H1 (cell line): Measurements from ENCODE around the gene MOB1B. TPM values are rescaled to one million over a fixed set of nuclear protein-coding genes. Genes with fewer than 3 reads are reported as not detected.

Source experiments
- CTCF ChIA-PET: fragments of 300-600 bp; sonication (Branson Sonifier 250); formaldehyde crosslinking; loops from one replicate; lab custom pipeline; 2021; ENCODE audit not compliant: partially characterized antibody; lab: Charles Lee
- POLR2A ChIA-PET: fragments of 300-600 bp; sonication (Branson Sonifier 250); formaldehyde crosslinking; loops from one replicate; lab custom pipeline; 2021; ENCODE audit warnings: inconsistent platforms; ENCODE audit not compliant: partially characterized antibody; lab: Charles Lee
- DNase-seq, 2 experiments: peaks; one replicate each; pipeline versions ENCODE4 v3.0.0 to v3.0.0-alpha.2; 2010 to 2022; ENCODE audit warnings: low spot score in 2 of 2, low read depth in 1 of 2, mixed read lengths in 1 of 2
- FAIRE-seq: peaks from 2 replicates; lab custom pipeline; 2011; peaks lifted over from hg19 to GRCh38; lab: Jason Lieb, UNC
- H2AFZ ChIP-seq: 2 replicates; pipeline ENCODE4 v1.8.1; 2012; ENCODE audit warnings: low read length, inconsistent platforms
- H2AK5ac ChIP-seq: 2 replicates; pipeline ENCODE4 v1.6.1; 2013; ENCODE audit warnings: low read depth, low read length
- H2BK120ac ChIP-seq: replicated peaks from 2 replicates; pipeline ENCODE3; 2013; ENCODE audit warnings: low read depth, low read length, inconsistent platforms
- H2BK12ac ChIP-seq: 2 replicates; pipeline ENCODE4 v1.6.1; 2013; ENCODE audit warnings: low read depth, low read length
- H2BK15ac ChIP-seq: 2 replicates; pipeline ENCODE4 v1.6.1; 2013; ENCODE audit warnings: low read length
- H2BK20ac ChIP-seq: 2 replicates; pipeline ENCODE4 v1.6.1; 2013; ENCODE audit warnings: low read length
- H2BK5ac ChIP-seq: 2 replicates; pipeline ENCODE4 v1.6.1; 2013; ENCODE audit warnings: low read depth, low read length
- H3K14ac ChIP-seq: 2 replicates; pipeline ENCODE4 v1.6.1; 2013; ENCODE audit warnings: inconsistent platforms; ENCODE audit not compliant: insufficient read length
- H3K18ac ChIP-seq: 2 replicates; pipeline ENCODE4 v1.6.1; 2013; ENCODE audit warnings: low read length; ENCODE audit errors: extremely low read depth
- H3K23ac ChIP-seq: 2 replicates; pipeline ENCODE4 v1.6.1; 2013; ENCODE audit warnings: inconsistent platforms; ENCODE audit not compliant: insufficient read length
- H3K23me2 ChIP-seq: 2 replicates; pipeline ENCODE4 v1.6.1; 2013; ENCODE audit warnings: low read depth, low read length
- H3K27ac ChIP-seq: 2 replicates; pipeline ENCODE4 v1.6.1; 2011; ENCODE audit warnings: low read depth, low read length, inconsistent platforms
- H3K27me3 ChIP-seq, 4 experiments: replicated peaks in 1 of 4; 1 replicate in 1 of 4; 2 replicates in 3 of 4; pipeline versions ENCODE4 v1.6.1 to v1.8.1; 2011 to 2013; ENCODE audit warnings: low read length in 3 of 4, mild to moderate bottlenecking in 3 of 4, inconsistent platforms in 2 of 4, mixed read lengths in 2 of 4, moderate library complexity in 1 of 4; ENCODE audit not compliant: control insufficient read depth in 3 of 4, insufficient read depth in 3 of 4; ENCODE audit errors: extremely low read depth in 1 of 4
- H3K36me3 ChIP-seq, 4 experiments: 2 replicates each; pipeline versions ENCODE4 v1.6.1 to v1.8.1; 2011 to 2013; ENCODE audit warnings: mild to moderate bottlenecking in 4 of 4, low read length in 3 of 4, moderate library complexity in 2 of 4, control low read depth in 1 of 4, inconsistent platforms in 1 of 4; ENCODE audit not compliant: insufficient read depth in 4 of 4, control insufficient read depth in 2 of 4
- H3K4ac ChIP-seq: replicated peaks from 2 replicates; pipeline ENCODE3; 2013; ENCODE audit warnings: low read length, low read depth, mixed read lengths, inconsistent platforms; ENCODE audit not compliant: insufficient read length
- H3K4me1 ChIP-seq, 4 experiments: replicated peaks in 1 of 4; 1 replicate in 1 of 4; 2 replicates in 3 of 4; pipeline versions ENCODE4 v1.6.1 to v1.8.1; 2011 to 2013; ENCODE audit warnings: low read length in 3 of 4, inconsistent platforms in 2 of 4, mixed read lengths in 1 of 4; ENCODE audit not compliant: insufficient read depth in 4 of 4, control insufficient read depth in 3 of 4
- H3K4me2 ChIP-seq, 2 experiments: 2 replicates each; pipeline versions ENCODE4 v1.6.1 to v1.8.1; 2011 to 2013; ENCODE audit warnings: low read depth in 2 of 2, low read length in 2 of 2, control low read depth in 1 of 2, inconsistent platforms in 1 of 2, mild to moderate bottlenecking in 1 of 2; ENCODE audit not compliant: insufficient read depth in 1 of 2
- H3K4me3 ChIP-seq, 4 experiments: fragments of 200-600, 300-600 bp in 1 of 4; sonication (generic), shearing (Covaris generic), sonication (Bioruptor Twin) in 1 of 4; 2 replicates each; pipeline versions ENCODE4 v1.5.1 to v1.8.1; 2011 to 2016; ENCODE audit warnings: low read length in 4 of 4, low read depth in 3 of 4, control low read depth in 2 of 4, inconsistent platforms in 2 of 4, mild to moderate bottlenecking in 2 of 4, mixed read lengths in 1 of 4, moderate library complexity in 1 of 4; ENCODE audit not compliant: insufficient read depth in 2 of 4; ENCODE audit errors: extremely low read depth in 1 of 4
- H3K56ac ChIP-seq: replicated peaks from 2 replicates; pipeline ENCODE3; 2013; ENCODE audit warnings: low read depth, mild to moderate bottlenecking, mixed read lengths, low read length, inconsistent platforms; ENCODE audit not compliant: insufficient read length
- H3K79me1 ChIP-seq: 2 replicates; pipeline ENCODE4 v1.6.1; 2013; ENCODE audit warnings: low read depth, low read length, control low read depth
- H3K79me2 ChIP-seq, 2 experiments: 2 replicates each; pipeline versions ENCODE4 v1.6.1 to v1.8.1; 2012 to 2013; ENCODE audit warnings: low read length in 2 of 2, mild to moderate bottlenecking in 2 of 2, inconsistent platforms in 1 of 2; ENCODE audit not compliant: insufficient read depth in 2 of 2, control insufficient read depth in 1 of 2
- H3K9ac ChIP-seq, 4 experiments: replicated peaks in 1 of 4; 1 replicate in 1 of 4; 2 replicates in 3 of 4; pipeline versions ENCODE4 v1.6.1 to v1.8.1; 2011 to 2013; ENCODE audit warnings: low read depth in 3 of 4, low read length in 3 of 4, control low read depth in 2 of 4, mild to moderate bottlenecking in 2 of 4, moderate library complexity in 2 of 4, inconsistent platforms in 1 of 4; ENCODE audit errors: extremely low read depth in 1 of 4
- H3K9me3 ChIP-seq, 2 experiments: 2 replicates each; pipeline versions ENCODE4 v1.6.1 to v1.8.1; 2012 to 2013; ENCODE audit warnings: mild to moderate bottlenecking in 2 of 2, moderate library complexity in 2 of 2, control low read depth in 1 of 2, inconsistent platforms in 1 of 2, low read depth in 1 of 2, low read length in 1 of 2, mixed read lengths in 1 of 2; ENCODE audit not compliant: insufficient read depth in 2 of 2
- H4K20me1 ChIP-seq, 2 experiments: replicated peaks in 1 of 2; 2 replicates each; pipeline versions ENCODE3 to v1.8.1; 2011 to 2013; ENCODE audit warnings: inconsistent platforms in 2 of 2, low read length in 2 of 2, mild to moderate bottlenecking in 1 of 2; ENCODE audit not compliant: insufficient read depth in 2 of 2, control insufficient read depth in 1 of 2
- H4K5ac ChIP-seq: 2 replicates; pipeline ENCODE4 v1.6.1; 2013; ENCODE audit warnings: low read length, low read depth, mixed read lengths, inconsistent platforms; ENCODE audit not compliant: insufficient read length
- H4K8ac ChIP-seq: 2 replicates; pipeline ENCODE4 v1.8.0; 2013; ENCODE audit warnings: mild to moderate bottlenecking, moderate library complexity, low read length, inconsistent platforms; ENCODE audit not compliant: insufficient read depth; ENCODE audit errors: extremely low read depth
- H4K91ac ChIP-seq: replicated peaks from 2 replicates; pipeline ENCODE3; 2013; ENCODE audit warnings: low read length, mixed read lengths, inconsistent platforms; ENCODE audit not compliant: insufficient read length
- BRCA1 ChIP-seq: IDR thresholded peaks from 2 replicates; pipeline ENCODE4 v1.6.1; 2012; ENCODE audit warnings: low read depth, low read length, improper control_type of control experiment
- CBX8 ChIP-seq: fragments of 300-800, 300-1000 bp; sonication (generic); IDR thresholded peaks from 2 replicates; pipeline ENCODE4 v1.7.1; 2016; ENCODE audit warnings: low read depth, low read length, borderline replicate concordance
- CTCF ChIP-seq, 3 experiments: IDR thresholded peaks; 1 replicate in 2 of 3; 2 replicates in 1 of 3; pipeline versions ENCODE4 v1.5.1 to v1.6.1; 2011; ENCODE audit warnings: low read length in 3 of 3, mild to moderate bottlenecking in 3 of 3, inconsistent platforms in 2 of 3, low read depth in 1 of 3, moderate library complexity in 1 of 3; ENCODE audit not compliant: insufficient read depth in 1 of 3; ENCODE audit errors: control extremely low read depth in 1 of 3
- EGR1 ChIP-seq: IDR thresholded peaks from 2 replicates; pipeline ENCODE4 v1.6.1; 2011; ENCODE audit warnings: low read depth, low read length, borderline replicate concordance
- RBBP5 ChIP-seq: IDR thresholded peaks from 2 replicates; pipeline ENCODE4 v1.7.1; 2012; ENCODE audit warnings: low read depth, mild to moderate bottlenecking, inconsistent platforms, low read length, moderate library complexity, borderline replicate concordance
- TAF1 ChIP-seq: IDR thresholded peaks from 2 replicates; pipeline ENCODE4 v1.6.1; 2011; ENCODE audit warnings: mild to moderate bottlenecking, low read depth, low read length
- WGBS, 2 experiments: shearing (Covaris generic) in 1 of 2; methylation state at CpG; one replicate each; pipeline versions ENCODE4 v1.1.6 to v1.1.7; 2013 to 2015; ENCODE audit warnings: low lambda C conversion rate in 2 of 2, mixed read lengths in 2 of 2, inconsistent platforms in 1 of 2, low coverage in 1 of 2, missing lambda C conversion rate in 1 of 2; ENCODE audit not compliant: insufficient replicate concordance in 2 of 2, insufficient coverage in 1 of 2, insufficient read length in 1 of 2; ENCODE audit errors: extremely low coverage in 1 of 2, missing lambda C conversion rate in 1 of 2; 5-methylcytosine and 5-hydroxymethylcytosine counted together
- long read RNA-seq, 2 experiments: library from RNA in 1 of 2; library from capped mRNA in 1 of 2; stranded (forward); transcript quantifications; one replicate each; pipeline ENCODE4 v2.0.0, GENCODE V29; 2021; ENCODE audit warnings: inconsistent platforms in 1 of 2
- polyA minus RNA-seq, 3 experiments: library from RNA; depleted of rRNA, polyadenylated mRNA; stranded (reverse); fragments of >200 nt; gene quantifications; 1 replicate in 2 of 3; 2 replicates in 1 of 3; pipeline ENCODE4 v1.2.3, GENCODE V29; 2011
- polyA plus RNA-seq, 7 experiments: library from polyadenylated mRNA; depleted of rRNA in 3 of 7; stranded (reverse) in 5 of 7; unstranded in 2 of 7; fragments of >200 nt in 5 of 7; fragments of 200-250 nt in 2 of 7; gene quantifications; 1 replicate in 5 of 7; 2 replicates in 1 of 7; 4 replicates in 1 of 7; pipeline versions ENCODE4 v1.2.1 to v1.2.3, GENCODE V29; 2011 to 2013; ENCODE audit warnings: missing spikeins in 2 of 7, mixed read lengths in 2 of 7
- total RNA-seq: library from RNA; stranded (reverse); fragmentation: NEBNext Ultra II Directional; extraction: Animal tissue kit (Norgen Biotek cat#: 25700); gene quantifications from 2 replicates; pipeline ENCODE4 v1.2.1, GENCODE V29; 2021

Gene MOB1B
- total RNA-seq: 31.1 and 33.5 TPM in 2 replicates
- polyA plus RNA-seq (2011; rRNA removed): 3.8 TPM in 2 replicates
- polyA plus RNA-seq (2011; cell fraction: cytosol; rRNA removed): 5.4 TPM
- polyA plus RNA-seq (2011; cell fraction: nucleus; rRNA removed): 4.7 TPM
- 3.6 to 10.1 TPM (median 7.9 TPM) in 4 replicates for polyA plus RNA-seq (2012, experiment 1 of 2)
- 0.80 TPM for polyA plus RNA-seq (2012, experiment 2 of 2)
- 11.8 TPM for polyA plus RNA-seq (2013, experiment 1 of 2)
- polyA plus RNA-seq (2013, experiment 2 of 2): 11.7 TPM
- polyA minus RNA-seq (2011; rRNA and poly(A)+ RNA removed): 26.2 and 41.0 TPM in 2 replicates
- 36.5 TPM for polyA minus RNA-seq (2011; cell fraction: cytosol; rRNA and poly(A)+ RNA removed)
- polyA minus RNA-seq (2011; cell fraction: nucleus; rRNA and poly(A)+ RNA removed): 21.6 TPM
- long read RNA-seq, experiment 1, partial matches to known transcripts: 0 of 14 reads
- long read RNA-seq, experiment 1, other reads (novel, unspliced or antisense): 14 of 14 reads
- long read RNA-seq, experiment 2, full-length matches to known transcripts: 1 of 1 reads
- long read RNA-seq, experiment 2, partial matches to known transcripts: 0 of 1 reads
- long read RNA-seq, experiment 2, other reads (novel, unspliced or antisense): 0 of 1 reads

- Histone ChIP-seq H2BK12ac (no peak within 1 kb of the TSS), H3K4me3 (peak within 1 kb of the TSS; percentile 83 to 94 (median 93)), H2BK5ac (peak within 1 kb of the TSS; percentile 85), H3K23ac (no peak within 1 kb of the TSS), H2BK20ac (no peak within 1 kb of the TSS), H4K5ac (peak within 1 kb of the TSS; percentile 96), H3K9me3 (no peaks in the 10 kb centered on the region), H3K18ac (peak within 1 kb of the TSS; percentile 94), H3K4me1 (peaks cover 0 to 7% (median 2%) of the 10 kb centered on the region in 4 experiments; a peak in 3 of 7 replicates), H3K27me3 (no peaks in the 10 kb centered on the region; a peak in 1 of 7 replicates), H3K27ac (peak within 1 kb of the TSS; percentile 80; the same call in 1 of the 2 replicates), H2BK15ac (no peak within 1 kb of the TSS), H3K23me2 (peaks cover 5% of the 10 kb centered on the region), H2AFZ (peak within 1 kb of the TSS; percentile 93), H3K9ac (peak within 1 kb of the TSS; percentile 69 to 94 (median 82)), H3K36me3 (peaks cover 0 to 12% (median 9%) of the 10 kb centered on the region in 4 experiments; a peak in 5 of 8 replicates), H4K91ac (no peak within 1 kb of the TSS), H3K79me1 (peaks cover 4% of the 10 kb centered on the region; the same call in 1 of the 2 replicates), H4K20me1 (peaks cover 1 to 2% of the 10 kb centered on the region in 2 experiments), H3K4ac (no peak within 1 kb of the TSS), H3K14ac (no peak within 1 kb of the TSS), H3K79me2 (peaks cover 6 to 44% of the 10 kb centered on the region in 2 experiments; a peak in 3 of 4 replicates), H2AK5ac (no peak within 1 kb of the TSS), H2BK120ac (peak within 1 kb of the TSS; percentile 55), H3K4me2 (peak within 1 kb of the TSS; percentile 84 to 99), H4K8ac (peak within 1 kb of the TSS; percentile 96), H3K56ac (peak within 1 kb of the TSS; percentile 64)
- FAIRE-seq: no peak
- peak; percentile 88 to 91 for DNase-seq
- ChIA-PET POLR2A (interaction anchor here (0.5 to 1.7 kb wide), 11 partner anchors 10 to 372 kb away, joined by 3 to 11 read pairs (median 4); partner anchors contain the start of genes DCK and GRSF1), CTCF (interaction anchor here (0.7 to 1.6 kb wide), 13 partner anchors 11 to 250 kb away, joined by 3 to 5 read pairs (median 3); no protein-coding TSS in a partner anchor)
- 3% methylated on average over 22 of the region's 47 CpGs; no CpG with 5 or more reads in 1 of the 2 experiments for WGBS, 2 experiments
- TF ChIP-seq RBBP5 (0 out of 2 replicates have a peak, but pooled peaks have one; percentile 69), BRCA1 (peak; percentile 75), CTCF (IDR thresholded peaks at IDR 0.05; ENCODE audit: control extremely low read depth in 1 of 3, insufficient read depth in 1 of 3, low read depth in 1 of 3, low read length in 3 of 3) (peak; percentile 29 to 65 (median 56); a peak in 3 of 4 replicates), CBX8 (no peak), TAF1 (peak; percentile 65), EGR1 (peak; percentile 50; the same call in 1 of the 2 replicates)
Measured at GRCh38 chr4:70901984-70902576, at the start of gene MOB1B. Gene MOB1B, plus strand, starts transcription at chr4:70902369. Its CDS starts 168 bp downstream, at chr4:70902537.
